ENCODE measurements around the gene STK11. TPM values are rescaled to one million over a fixed set of nuclear protein-coding genes. Genes with fewer than 3 reads are reported as not detected.

The STK11 gene
- total and polyA plus RNA-seq, 2 experiments from 2014 or later: 19.4 to 96.5 TPM

DNA sequence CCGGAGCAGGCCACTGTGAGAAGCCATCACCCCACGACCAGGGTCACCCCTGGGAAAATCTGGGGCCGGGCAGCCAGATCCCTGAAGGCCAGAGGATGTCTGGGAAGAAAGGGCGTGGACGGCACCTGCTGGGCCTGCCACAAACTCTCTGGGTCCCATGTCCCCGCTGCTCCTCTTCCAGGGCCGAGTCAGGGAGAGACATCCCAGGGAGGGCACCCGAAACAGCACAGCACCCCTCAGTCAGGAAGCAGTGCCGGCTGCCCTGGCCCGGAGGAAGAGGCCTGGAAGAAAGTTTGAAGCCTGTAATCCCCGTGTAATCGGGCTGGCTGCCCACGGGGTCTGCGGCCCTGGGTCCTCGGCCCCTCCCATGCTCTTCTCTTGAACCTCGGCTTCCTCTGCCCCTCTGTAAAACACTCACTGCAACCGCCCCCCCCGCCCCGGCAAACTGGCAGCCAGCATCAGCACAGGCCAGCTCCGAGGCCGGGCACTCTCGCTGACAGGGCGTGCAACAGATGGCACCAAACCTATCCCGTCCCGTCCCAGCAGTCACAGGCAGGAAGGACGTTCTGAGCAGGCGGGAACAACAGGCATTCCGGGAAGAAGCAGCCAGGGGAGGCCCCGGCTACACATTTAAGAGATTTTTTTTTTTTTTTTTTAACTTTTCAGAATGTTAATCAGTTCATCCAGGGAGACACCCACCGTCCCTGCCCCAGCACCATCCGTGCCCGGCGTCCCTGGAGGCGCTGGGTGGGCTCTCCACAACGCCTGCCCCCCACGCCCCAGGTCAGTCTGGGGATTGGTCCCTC, 33.0 kb upstream of the STK11 start (continued):
- TF ChIP-seq ZNF462 (CRISPR knock-in tag; IDR thresholded peaks at IDR 0.05): no peak

- Mint-ChIP-seq H3K9me3 (no peaks in the 10 kb centered on the region; the same call in 2 of the 3 replicates), H3K4me1 (peaks cover 25% of the 10 kb centered on the region), H3K27ac (peak overlapping the region; percentile 80), H3K36me3 (ENCODE audit: low read depth) (peaks cover 8% of the 10 kb centered on the region; the same call in 1 of the 3 replicates), H3K27me3 (ENCODE audit: insufficient read depth, low read depth, poor library complexity) (peaks cover 21% of the 10 kb centered on the region), H3K4me3 (peak overlapping the region; percentile 93)
- no peak overlapping the region; the same call in 1 of the 2 replicates for H2AFZ ChIP-seq
- peaks cover 53% of the 10 kb centered on the region for H3K79me2 ChIP-seq (replicated peaks; ENCODE audit: insufficient read depth)
- ATAC-seq (peak; percentile 13), DNase-seq (ENCODE audit: low spot score) (no peak)
- H4K20me1 ChIP-seq (replicated peaks; ENCODE audit: insufficient read depth): peaks cover 5% of the 10 kb centered on the region; the same call in 1 of the 2 replicates
- peak overlapping the region; percentile 96 for H3K4me3 ChIP-seq
- no peaks in the 10 kb centered on the region for H3K36me3 ChIP-seq (ENCODE audit: insufficient read depth)
- H3K9me2 ChIP-seq (ENCODE audit: insufficient read depth): no peaks in the 10 kb centered on the region
- peaks cover 25% of the 10 kb centered on the region; the same call in 1 of the 2 replicates for H3F3A ChIP-seq (replicated peaks; ENCODE audit: low read depth)
- H3K27me3 ChIP-seq (ENCODE audit: insufficient read depth): no peaks in the 10 kb centered on the region
- peak overlapping the region; percentile 76 for H3K27ac ChIP-seq (ENCODE audit: low read depth)
- H3K4me2 ChIP-seq: peak overlapping the region; percentile 93
- no peaks in the 10 kb centered on the region; the same call in 1 of the 2 replicates for H3K4me1 ChIP-seq (ENCODE audit: insufficient read depth)
- TF ChIP-seq ZNF331 (CRISPR knock-in tag; IDR thresholded peaks at IDR 0.05; ENCODE audit: low read depth): no peak
- no peak for TF ChIP-seq CTCF (conservative IDR thresholded peaks at IDR 0.05; ENCODE audit: low read depth in 2 of 2)
- TF ChIP-seq POLR2AphosphoS5 (IDR thresholded peaks at IDR 0.05; ENCODE audit: low read depth): no peak
- no peak for TF ChIP-seq ZNF114 (CRISPR knock-in tag; IDR thresholded peaks at IDR 0.05)
- TF ChIP-seq, protein P1, sequence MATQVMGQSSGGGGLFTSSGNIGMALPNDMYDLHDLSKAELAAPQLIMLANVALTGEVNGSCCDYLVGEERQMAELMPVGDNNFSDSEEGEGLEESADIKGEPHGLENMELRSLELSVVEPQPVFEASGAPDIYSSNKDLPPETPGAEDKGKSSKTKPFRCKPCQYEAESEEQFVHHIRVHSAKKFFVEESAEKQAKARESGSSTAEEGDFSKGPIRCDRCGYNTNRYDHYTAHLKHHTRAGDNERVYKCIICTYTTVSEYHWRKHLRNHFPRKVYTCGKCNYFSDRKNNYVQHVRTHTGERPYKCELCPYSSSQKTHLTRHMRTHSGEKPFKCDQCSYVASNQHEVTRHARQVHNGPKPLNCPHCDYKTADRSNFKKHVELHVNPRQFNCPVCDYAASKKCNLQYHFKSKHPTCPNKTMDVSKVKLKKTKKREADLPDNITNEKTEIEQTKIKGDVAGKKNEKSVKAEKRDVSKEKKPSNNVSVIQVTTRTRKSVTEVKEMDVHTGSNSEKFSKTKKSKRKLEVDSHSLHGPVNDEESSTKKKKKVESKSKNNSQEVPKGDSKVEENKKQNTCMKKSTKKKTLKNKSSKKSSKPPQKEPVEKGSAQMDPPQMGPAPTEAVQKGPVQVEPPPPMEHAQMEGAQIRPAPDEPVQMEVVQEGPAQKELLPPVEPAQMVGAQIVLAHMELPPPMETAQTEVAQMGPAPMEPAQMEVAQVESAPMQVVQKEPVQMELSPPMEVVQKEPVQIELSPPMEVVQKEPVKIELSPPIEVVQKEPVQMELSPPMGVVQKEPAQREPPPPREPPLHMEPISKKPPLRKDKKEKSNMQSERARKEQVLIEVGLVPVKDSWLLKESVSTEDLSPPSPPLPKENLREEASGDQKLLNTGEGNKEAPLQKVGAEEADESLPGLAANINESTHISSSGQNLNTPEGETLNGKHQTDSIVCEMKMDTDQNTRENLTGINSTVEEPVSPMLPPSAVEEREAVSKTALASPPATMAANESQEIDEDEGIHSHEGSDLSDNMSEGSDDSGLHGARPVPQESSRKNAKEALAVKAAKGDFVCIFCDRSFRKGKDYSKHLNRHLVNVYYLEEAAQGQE (IDR thresholded peaks at IDR 0.05; ENCODE audit: unreplicated experiment): no peak
- TF ChIP-seq EZH2phosphoT487 (IDR thresholded peaks at IDR 0.05; ENCODE audit: unreplicated experiment): no peak
- no peak for TF ChIP-seq CREB1 (CRISPR knock-in tag; IDR thresholded peaks at IDR 0.05; ENCODE audit: low read depth)
- no peak for TF ChIP-seq NANOG (IDR thresholded peaks at IDR 0.05; ENCODE audit: borderline replicate concordance)
Measured at GRCh38 chr19:1173159-1173844, 32.3 kb upstream of the STK11 start.

All from GM23338 (cell line).